Pancreas (tissue), 10 donors: ENCODE data around the gene DNAJC8. TPM values are rescaled to one million over a fixed set of nuclear protein-coding genes. Genes with fewer than 3 reads are reported as not detected.

Experiments used
- ATAC-seq, 4 donors: fragments of 200-7000 bp; cut with Tn5 transposase; one replicate each; pipeline versions ENCODE4 v1.8.0 to v1.9.1; 2020; ENCODE audit warnings: mild to moderate bottlenecking in 4 of 4, moderate library complexity in 4 of 4
- DNase-seq, 6 donors: peaks; one replicate each; pipeline ENCODE4 v3.0.0-alpha.2; 2020
- FAIRE-seq: peaks from 2 replicates; lab custom pipeline; 2012; peaks lifted over from hg19 to GRCh38; lab: Jason Lieb, UNC
- H3K27ac ChIP-seq, 4 donors: fragments of 200-600 bp; sonication (generic); 1 replicate in 3 of 4; 2 replicates in 1 of 4; pipeline versions ENCODE4 v1.5.0 to v1.8.0; 2020
- H3K27me3 ChIP-seq, 4 donors: fragments of 200-600 bp; one replicate each; pipeline ENCODE4 v1.8.0; 2021
- H3K36me3 ChIP-seq, 3 donors: fragments of 200-600 bp; sonication (generic) in 1 of 3; one replicate each; pipeline versions ENCODE4 v1.5.0 to v1.8.0; 2020 to 2021
- H3K4me1 ChIP-seq, 3 donors: fragments of 200-600 bp; one replicate each; pipeline ENCODE4 v1.8.0; 2021
- H3K4me3 ChIP-seq, 4 donors: fragments of 200-600 bp; sonication (generic) in 2 of 4; one replicate each; pipeline versions ENCODE4 v1.5.0 to v1.8.0; 2020 to 2021
- H3K9me3 ChIP-seq, 4 donors: fragments of 200-600 bp; one replicate each; pipeline ENCODE4 v1.8.0; 2021
- WGBS, 2 donors: extraction: QIAGEN DNeasy Blood & Tissue Kit; methylation state at CpG; one replicate each; pipeline ENCODE4 v1.1.7; 2013; 5-methylcytosine and 5-hydroxymethylcytosine counted together
- intact Hi-C, 3 donors: fragments of 100-400 bp; cut with DNase I; formaldehyde crosslinking; loops; one replicate each; pipeline versions ENCODE4 v1.11.1 to v1.14.2; 2022
- polyA plus RNA-seq, 2 donors: library from polyadenylated mRNA; stranded (reverse); fragments of 200-250 nt; gene quantifications; one replicate each; pipeline ENCODE4 v1.2.3, GENCODE V29; 2013
- total RNA-seq, 6 donors: library from RNA; stranded (reverse); fragmentation: NEBNext Ultra II Directional in 4 of 6; extraction: Animal tissue kit (Norgen Biotek cat#: 25700) in 4 of 6; gene quantifications; one replicate each; pipeline versions ENCODE4 v1.2.1 to v1.2.4, GENCODE V29; 2021 to 2023
- TF ChIP-seq, protein P1 (sequence below), 4 donors: fragments of 200-600 bp; sonication (generic) in 3 of 4; IDR thresholded peaks; one replicate each; pipeline versions ENCODE4 v1.5.0 to v1.8.0; 2021; ENCODE audit warnings: antibody characterized with exemption in 4 of 4
- donor health status: healthy with polysubstance abuse.
- donor health status: DM: no; HTN: no; CAD: no; lungs with moderate emphysema.
- donor health status: DM: no; HTN: no; CAD: no.
- donor health status: control.
- donor health status: control.
- donor health status: Bipolar disorder and iron deficiency.
- donor health status: DM: yes; HTN: yes; CAD: no.
- donor health status: DM: no; HTN: no; CAD: no.
- donor health status: DM: no; HTN: no; CAD: no.
- donor health status: DM: yes; HTN: yes; CAD: no.

Gene DNAJC8
- total RNA-seq (10 to 100 TPM; 12.1 to 30.8 (median 16.6) TPM), polyA plus RNA-seq (10 to 100 TPM; 23.5 to 45.1 TPM)

- peak within 1 kb of the TSS; percentile 83 to 91 (median 88) for H3K4me3 ChIP-seq
- TF ChIP-seq, protein P1, sequence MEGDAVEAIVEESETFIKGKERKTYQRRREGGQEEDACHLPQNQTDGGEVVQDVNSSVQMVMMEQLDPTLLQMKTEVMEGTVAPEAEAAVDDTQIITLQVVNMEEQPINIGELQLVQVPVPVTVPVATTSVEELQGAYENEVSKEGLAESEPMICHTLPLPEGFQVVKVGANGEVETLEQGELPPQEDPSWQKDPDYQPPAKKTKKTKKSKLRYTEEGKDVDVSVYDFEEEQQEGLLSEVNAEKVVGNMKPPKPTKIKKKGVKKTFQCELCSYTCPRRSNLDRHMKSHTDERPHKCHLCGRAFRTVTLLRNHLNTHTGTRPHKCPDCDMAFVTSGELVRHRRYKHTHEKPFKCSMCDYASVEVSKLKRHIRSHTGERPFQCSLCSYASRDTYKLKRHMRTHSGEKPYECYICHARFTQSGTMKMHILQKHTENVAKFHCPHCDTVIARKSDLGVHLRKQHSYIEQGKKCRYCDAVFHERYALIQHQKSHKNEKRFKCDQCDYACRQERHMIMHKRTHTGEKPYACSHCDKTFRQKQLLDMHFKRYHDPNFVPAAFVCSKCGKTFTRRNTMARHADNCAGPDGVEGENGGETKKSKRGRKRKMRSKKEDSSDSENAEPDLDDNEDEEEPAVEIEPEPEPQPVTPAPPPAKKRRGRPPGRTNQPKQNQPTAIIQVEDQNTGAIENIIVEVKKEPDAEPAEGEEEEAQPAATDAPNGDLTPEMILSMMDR (IDR thresholded peaks at IDR 0.05) = no peak
- intact Hi-C loops = no loop called here
- ATAC-seq (peak; percentile 63 to 82 (median 74)), FAIRE-seq (peak; percentile 61), DNase-seq (peak; percentile 89 to 97 (median 94))
- peaks cover 0 to 11% (median 0%) of the 10 kb centered on the region in 3 donors for H3K36me3 ChIP-seq
- peak within 1 kb of the TSS; percentile 30 to 62 (median 50) for H3K27ac ChIP-seq
- H3K9me3 ChIP-seq = no peaks in the 10 kb centered on the region
- peaks cover 5 to 14% (median 5%) of the 10 kb centered on the region in 3 donors for H3K4me1 ChIP-seq
- WGBS, 2 donors = 0% methylated on average over 40 of the region's 40 CpGs
- H3K27me3 ChIP-seq = no peaks in the 10 kb centered on the region
These were observed at the start of gene DNAJC8 for GRCh38 chr1:28232558-28233263. DNAJC8 (minus strand) TSS chr1:28233029; CDS start chr1:28232998, 31 bp downstream.

DNA sequence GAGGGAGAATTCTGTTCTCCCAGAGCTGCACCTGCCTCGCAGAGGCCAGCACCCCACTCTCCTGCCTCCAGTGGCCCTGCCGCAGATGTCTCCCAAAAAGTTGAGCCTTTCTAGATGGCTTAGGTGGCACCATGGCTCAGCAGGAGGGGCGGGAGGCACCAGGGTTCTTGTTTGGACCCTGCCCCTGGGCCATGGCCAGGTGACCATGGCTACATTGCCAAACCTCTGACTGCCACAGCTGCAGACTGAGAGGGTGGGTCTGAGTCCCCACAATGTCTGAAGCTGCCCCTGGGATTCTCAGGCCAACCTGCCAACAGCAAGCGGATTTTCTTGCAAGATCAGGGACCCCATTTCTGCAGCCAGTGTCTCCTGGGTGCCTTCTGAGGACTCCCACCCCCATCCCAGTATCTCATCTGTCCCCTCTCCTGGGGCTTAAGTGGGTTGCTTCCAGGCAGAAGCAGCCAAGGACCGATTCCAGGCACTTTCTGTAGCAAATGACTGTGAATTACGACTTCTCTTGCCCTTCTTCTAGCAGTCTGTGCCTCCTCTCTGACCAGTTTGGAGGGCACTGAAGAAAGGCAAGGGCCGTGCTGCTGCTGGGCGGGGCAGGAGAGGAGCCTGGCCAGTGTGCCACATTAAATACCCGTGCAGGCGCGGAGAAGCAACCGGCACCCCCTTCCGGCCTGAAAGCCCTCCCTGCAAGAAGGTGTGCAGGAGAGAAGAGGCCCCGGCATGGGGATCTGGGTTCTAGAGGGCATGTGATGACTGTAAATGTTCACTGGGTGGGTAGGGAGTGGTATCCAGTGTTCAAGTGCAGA, 49.0 kb upstream of the DNAJC8 start:
- intact Hi-C loops = no loop called here
- Histone ChIP-seq H3K27me3 (no peaks in the 10 kb centered on the region), H3K36me3 (peaks cover 0 to 49% (median 17%) of the 10 kb centered on the region in 3 donors), H3K27ac (no peak overlapping the region), H3K4me1 (no peaks in the 10 kb centered on the region), H3K4me3 (no peak overlapping the region), H3K9me3 (no peaks in the 10 kb centered on the region)
- FAIRE-seq = no peak
- WGBS, 2 donors = 89 to 94% methylated on average over 14 of the region's 14 CpGs
- no peak for ATAC-seq
- TF ChIP-seq, protein P1 (IDR thresholded peaks at IDR 0.05) = no peak
- DNase-seq = no peak

GRCh38 chr1:28280977-28281381, 48.1 kb upstream of the DNAJC8 start:
- peaks cover 0 to 49% (median 17%) of the 10 kb centered on the region in 3 donors for H3K36me3 ChIP-seq
- intact Hi-C loops = no loop called here
- no peaks in the 10 kb centered on the region for H3K9me3 ChIP-seq
- H3K4me3 ChIP-seq = no peak overlapping the region
- no peak for FAIRE-seq
- H3K27me3 ChIP-seq = no peaks in the 10 kb centered on the region
- no peak for DNase-seq
- no peaks in the 10 kb centered on the region for H3K4me1 ChIP-seq
- no peak overlapping the region for H3K27ac ChIP-seq
- ATAC-seq = peak in 1 of 4 donors; percentile 15
- TF ChIP-seq, protein P1 (IDR thresholded peaks at IDR 0.05) = no peak
- WGBS, 2 donors = 86 to 87% methylated on average over 5 of the region's 5 CpGs

GRCh38 chr1:28280501-28280900, 47.7 kb upstream of the DNAJC8 start:
- Histone ChIP-seq H3K4me3 (no peak overlapping the region), H3K27ac (no peak overlapping the region), H3K4me1 (no peaks in the 10 kb centered on the region), H3K27me3 (no peaks in the 10 kb centered on the region), H3K9me3 (no peaks in the 10 kb centered on the region), H3K36me3 (peaks cover 0 to 49% (median 17%) of the 10 kb centered on the region in 3 donors)
- WGBS, 2 donors = 93 to 95% methylated on average over 6 to 8 of the region's 8 CpGs
- ATAC-seq = peak in 2 of 4 donors; percentile 8 to 25
- TF ChIP-seq, protein P1 (IDR thresholded peaks at IDR 0.05) = no peak
- no peak for FAIRE-seq
- intact Hi-C loops = no loop called here
- no peak for DNase-seq
